Stimulated activated CD4-positive, alpha-beta T cell treated with anti-CD3 and anti-CD28 coated beads, Interleukin-12 subunit alpha, Interleukin-12 subunit beta, amount 100 ng/mL, for 4 hours (primary cell): ENCODE data around the gene DEDD2.

Experiments used
- DNase-seq: peaks from one replicate; pipeline ENCODE4 v3.0.0-alpha.2; 2020

DEDD2 gene

DNA sequence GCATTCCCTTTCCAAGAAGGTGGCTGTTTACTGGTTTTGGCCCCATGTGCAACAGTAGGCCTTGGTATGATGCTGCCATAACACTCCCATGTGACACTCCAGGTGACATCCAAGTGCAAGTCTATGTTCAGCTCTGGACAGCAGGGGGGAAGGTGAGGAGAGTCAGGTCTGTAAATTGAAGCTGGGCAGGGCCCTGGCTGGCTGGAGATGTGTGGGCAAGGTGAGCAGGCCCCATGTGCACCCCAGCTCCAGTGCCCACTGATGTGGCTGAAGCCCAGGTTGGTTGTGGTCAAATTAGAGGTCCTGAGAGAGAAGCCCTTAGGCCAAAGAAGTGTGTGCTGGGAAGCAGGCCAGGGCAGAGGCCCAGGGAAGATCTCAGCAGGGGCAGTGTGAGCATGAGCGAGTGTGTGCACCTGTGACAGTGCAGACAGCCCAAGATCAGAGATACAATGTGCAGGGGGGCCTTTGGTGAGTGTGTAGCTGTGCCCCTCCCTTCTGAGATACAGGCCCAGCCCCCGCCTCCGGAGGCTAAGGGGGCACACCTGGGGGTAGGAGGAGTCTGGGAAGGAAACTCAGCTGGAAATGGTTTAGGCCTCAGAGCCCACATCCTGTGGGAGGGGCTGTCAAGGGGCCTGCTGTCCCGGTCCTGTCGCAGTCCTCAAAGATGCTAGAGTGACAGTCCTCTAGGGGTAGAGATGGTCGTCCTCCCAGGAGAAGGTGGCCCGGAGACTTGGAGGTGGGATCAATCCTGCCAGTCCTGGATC, 18.6 kb downstream of the DEDD2 start:
- no peak for DNase-seq

DNA sequence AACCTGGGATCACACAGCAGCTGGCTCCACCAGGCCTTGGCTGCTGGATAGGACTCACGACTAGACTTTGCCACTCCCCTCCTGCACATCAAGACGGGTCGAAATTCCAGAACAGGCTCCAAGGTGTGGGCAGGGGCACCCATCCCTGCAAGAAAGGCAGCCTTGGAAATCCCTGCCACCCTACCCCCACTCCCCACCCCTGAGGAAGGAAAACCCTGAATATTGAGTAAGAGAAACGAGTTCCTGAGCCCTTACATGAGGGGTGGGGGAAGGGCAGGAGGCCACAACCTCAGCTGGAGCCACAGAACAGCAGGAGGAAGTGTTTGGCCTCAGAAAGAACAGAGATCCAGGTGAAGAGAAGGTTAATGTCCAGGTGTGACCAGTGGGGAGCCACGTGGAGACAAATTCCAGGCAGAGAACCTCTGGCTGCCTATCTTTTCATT, 20.1 kb downstream of the DEDD2 start:
- no peak for DNase-seq

DNA sequence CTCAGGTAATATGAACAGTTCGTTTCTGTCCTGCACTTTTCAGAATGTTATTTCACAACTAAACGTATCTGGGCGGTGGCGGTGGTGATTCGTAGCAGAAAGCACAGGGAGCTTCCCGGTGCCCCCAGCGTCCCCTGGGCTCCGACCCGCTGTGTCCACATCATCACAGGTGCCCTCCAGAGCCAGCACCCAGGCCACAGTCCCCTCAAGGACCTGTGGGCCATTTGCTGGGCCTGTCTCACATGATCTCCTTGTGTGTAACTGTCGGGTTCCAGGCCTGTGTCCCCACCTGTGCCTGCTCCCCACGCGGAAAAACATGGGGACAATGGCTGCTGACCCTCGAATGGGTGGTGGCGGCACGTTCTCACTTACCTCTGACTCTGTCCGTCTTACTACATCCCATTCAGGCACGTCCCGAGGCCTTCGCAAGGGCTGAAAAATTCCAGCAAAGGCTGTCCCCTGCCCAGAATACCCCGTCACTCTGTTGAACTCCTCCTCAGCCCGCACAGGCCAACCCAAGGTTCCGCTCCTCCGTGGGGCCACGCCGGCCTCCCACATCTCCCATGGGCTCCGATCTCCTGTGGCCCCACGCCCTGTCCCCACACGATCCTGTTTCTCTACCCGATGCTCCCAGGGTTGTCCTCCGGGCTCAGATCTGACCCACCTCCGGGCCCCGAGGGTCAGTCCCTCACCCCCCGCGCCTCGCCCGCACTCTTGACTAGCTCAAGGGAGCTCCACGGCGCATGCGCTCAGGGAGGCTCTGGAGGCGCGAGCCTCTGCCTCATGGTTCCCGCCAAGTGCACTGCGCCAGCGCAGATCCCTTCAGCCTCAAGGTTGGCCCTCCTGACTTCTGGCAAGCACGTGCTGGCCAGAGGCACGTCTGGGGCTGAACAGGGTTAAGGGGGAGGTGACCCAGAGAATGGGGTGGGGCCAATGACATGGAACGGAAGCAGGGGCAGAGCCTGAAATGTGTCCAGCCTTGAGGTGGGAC, 21.2 kb downstream of the DEDD2 start:
- no peak for DNase-seq

DNA sequence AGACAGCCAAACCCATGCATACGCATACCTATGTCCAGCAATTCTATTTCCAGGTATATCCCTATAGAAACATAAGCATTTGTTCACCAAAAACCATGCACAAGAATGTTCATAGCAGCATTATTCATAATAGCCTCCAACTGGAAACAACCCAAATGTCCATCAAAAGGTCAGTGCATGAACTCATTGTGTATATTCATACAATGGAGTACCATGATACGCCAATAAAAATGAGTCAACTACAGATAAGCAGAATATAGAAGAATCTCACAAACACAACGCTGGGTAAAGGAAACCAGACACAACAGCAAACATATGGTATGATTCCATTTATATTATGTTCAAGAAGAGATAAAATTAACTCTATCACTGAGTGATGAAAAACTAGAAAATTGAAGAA, 23.8 kb downstream of the DEDD2 start:
- DNase-seq = no peak

DNA sequence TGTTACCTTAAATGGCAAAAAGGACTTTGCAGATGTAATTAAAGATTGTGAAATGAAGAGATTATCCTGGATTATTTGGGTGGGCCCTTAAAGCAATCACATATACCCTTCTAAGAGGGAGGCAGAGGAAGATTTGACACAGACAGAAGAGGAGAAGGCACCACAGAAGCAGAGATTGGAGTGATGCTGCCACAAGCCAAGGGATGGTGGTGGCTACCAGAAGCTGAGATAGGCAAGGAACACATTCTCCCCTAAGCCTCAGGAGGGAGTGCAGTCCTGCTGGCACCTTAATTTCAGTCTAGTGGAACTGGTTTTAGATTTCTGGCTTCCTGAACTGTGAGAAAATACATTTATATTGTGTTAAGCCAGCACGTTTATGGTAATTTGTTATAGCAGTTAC, 24.2 kb downstream of the DEDD2 start:
- DNase-seq = no peak

DNA sequence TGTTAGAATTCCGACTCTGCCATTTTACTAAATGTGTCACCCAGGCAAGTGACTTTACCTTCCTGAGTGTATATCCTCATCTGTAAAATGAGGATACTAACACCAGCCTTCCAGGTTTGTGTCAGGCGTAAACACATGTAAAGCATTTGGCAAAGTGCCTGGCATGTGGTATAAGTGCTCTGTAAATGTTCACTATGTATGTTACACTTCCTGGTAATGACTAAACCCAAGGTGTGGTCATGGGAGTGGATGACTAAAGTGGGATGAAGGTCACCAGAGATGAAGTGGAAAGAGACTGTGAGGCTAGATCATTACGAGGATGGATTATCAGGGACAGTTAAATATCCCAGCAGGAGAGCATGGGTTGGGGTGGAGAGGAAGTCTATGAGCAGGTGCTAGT, 25.6 kb downstream of the DEDD2 start:
- no peak for DNase-seq

DNA sequence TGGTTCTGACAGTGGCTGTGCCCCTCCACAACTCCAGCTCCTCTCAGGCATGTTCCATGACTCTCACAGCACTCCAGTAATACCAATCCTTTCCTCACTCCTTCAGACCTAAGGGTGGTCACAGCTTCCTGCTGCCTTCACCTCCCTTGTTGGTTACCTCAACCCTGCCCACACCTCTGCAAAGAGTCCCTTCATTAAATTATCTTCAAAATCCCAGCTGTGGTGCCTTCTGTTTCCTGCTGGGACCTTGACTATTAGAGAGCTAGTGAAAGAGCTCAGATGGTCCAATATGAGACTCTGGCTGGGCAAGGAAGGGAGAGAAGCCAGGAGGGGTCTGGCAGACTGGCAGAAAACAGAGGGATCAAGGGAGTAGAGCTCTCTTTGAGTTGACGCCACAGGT, 26.1 kb downstream of the DEDD2 start:
- DNase-seq = no peak

DNA sequence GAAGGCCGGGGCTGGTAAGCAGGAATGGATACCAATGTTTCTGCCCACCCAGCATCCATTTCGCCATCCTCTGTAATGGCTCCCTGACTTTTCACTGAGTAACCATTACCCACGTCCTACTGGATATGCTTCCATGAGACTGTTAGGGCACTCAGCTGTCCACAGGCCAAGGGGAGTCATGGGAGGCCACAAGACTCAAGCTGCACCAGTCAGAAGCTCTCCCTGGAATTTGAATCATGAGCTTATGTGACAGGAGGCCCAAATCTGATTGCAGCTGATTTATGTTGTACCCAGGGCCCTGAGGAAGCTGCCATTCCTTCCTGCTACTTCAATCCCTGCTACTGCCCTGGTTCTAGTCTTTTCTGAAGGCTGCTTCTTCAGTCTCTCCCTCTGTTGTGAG, 28.3 kb downstream of the DEDD2 start:
- DNase-seq = no peak

DNA sequence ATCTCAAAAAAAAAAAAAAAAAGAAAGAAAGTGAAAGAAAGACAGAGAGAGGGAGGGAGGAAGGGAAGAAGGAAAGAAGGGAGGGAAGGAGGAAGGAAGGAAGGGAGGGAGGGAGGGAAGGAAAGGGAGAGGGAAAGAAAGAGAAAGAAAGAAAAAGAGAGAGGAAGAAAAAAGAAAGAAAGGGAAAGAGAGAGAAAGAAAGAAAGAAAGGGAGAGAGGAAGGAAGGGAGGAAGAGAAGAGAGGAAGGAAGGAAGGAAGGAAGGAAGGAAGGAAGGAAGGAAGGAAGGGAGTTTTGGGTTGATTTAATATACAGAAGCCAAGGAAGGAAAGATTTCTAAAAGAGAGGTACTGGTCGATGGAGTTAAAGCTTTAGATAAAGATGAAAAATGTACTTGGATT, 28.8 kb downstream of the DEDD2 start:
- DNase-seq = no peak

DNA sequence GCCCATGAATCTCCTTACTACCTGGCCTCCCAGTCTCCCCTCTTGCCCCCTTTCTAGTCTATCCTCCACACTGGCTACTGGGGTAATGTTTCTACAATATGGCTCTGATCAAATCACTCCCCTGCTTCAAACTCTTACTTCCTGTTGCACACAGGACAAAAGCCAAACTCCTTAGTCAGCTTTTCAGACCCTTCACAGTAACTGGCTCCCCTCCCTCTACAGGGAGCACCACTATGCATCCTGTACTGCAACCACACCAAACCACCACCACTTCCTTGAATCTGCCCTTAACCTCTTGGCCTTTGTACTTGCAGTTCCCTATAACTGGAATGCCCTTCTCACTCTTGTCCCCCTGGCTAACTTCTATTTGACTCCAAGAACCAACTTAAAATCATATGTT, 32.2 kb downstream of the DEDD2 start:
- DNase-seq = no peak

DNA sequence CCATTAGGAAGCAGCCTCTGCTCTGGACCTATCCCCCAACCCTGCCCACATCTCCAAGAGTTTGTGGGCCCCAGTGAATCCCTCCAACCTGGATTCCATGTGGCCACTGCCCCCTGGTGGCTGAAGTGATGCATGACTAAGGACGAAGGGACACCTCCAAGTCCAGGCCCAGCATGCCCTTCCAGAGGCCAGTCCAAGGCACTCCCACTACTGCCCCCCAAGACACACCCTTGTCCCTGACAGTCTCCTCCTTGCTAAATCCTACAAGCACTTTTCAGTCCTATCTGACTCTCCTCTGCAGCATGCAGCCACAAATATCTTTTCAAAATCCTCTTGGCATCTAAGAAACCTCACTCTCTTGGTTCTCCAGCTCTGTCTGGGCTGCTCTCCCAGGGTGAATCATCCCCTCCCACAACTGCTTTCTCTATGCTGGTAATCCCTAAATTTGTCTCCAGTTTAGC, 33.0 kb downstream of the DEDD2 start:
- DNase-seq = peak; percentile 67

DNA sequence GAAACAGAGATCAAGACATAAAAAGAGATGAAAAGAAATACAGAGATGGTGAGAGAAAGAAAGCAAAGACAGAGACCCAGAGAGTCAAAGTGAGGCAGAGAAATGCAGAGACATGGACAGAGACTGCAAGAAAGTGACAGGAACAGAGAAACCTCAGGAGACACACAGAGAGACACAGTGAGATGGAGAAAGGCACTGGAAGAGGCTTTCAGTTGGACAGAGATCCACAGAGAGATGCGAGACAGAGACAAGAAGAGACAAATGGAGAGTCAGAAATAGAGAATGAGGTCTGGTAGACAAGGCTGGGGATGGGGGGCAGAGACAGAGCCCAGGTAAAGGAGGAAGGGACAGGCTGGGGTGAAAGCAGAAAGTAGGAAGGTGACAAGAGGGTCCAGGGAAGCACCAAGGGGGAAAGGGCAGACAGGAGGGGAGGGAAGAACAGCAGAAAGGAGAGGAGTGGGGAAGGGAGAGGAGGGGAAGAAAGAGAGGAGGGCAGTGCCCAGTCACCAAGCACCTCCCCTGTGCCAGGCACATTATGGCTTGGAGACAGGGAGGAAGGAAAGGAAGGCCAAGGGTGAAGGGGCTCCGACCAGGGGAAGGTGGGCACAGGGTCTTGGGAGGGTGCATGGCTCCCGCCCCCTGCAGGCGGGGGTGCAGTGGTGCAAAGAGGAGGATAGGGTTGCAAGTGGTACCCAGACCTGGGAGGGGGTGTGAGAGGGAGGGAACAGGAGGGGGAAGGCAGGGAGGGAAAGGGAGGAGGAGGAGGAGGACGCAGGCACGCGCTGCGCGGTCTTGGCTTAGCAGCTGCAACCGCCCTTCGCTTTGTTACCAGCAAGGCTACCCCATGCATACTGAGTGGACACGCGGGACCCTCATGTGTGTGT, 38.4 kb downstream of the DEDD2 start:
- no peak for DNase-seq

DNA sequence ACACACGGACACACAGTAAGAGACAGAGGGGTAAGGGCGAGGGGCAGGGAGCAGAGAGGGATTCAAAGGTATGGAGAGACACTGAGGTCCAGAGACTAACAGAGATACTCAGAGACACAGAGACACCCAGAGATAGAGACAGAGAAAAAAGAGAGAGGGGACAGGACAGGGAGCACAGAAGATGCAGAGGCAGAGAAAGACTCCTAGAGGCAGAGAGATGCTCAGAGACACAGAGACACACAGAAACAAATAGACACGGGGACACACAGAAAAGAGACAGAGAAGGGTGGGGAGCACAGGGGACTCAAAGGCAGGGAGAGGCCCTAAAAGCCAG, 39.8 kb downstream of the DEDD2 start:
- DNase-seq = no peak

DNA sequence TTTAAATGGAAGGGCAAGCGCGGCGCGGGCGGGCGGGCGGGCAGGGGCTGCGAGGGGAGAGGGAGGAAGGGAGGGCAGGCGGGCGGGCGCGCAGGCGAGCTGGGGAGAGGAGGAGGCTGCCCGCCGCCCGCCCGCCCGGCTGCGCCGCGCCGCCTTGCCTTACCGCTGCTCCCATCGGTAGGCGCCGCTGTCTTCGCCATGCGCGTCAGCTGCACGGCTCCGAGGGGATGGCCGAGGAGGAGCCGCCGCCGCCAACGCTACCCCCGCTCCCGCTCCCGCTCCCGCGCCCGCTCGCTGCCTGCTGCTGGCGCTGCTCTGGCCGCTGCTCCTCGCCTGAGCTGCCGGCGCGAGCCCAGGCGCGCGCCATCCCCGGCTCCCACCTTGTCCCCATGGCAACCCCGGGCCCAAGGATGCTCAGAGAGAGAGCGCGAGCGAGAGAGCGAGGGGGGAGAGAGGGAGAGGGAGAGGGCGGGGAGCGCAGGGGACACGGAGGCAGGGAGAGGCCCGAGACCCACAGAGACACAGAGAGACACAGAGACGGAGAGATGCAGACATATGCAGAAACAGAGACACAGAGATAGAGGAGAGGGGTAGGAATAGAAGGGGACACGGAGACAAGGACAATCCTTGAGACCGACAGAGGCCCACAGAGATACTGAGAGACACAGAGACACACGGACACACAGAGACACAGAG, 40.3 kb downstream of the DEDD2 start:
- DNase-seq = peak; percentile 73

DNA sequence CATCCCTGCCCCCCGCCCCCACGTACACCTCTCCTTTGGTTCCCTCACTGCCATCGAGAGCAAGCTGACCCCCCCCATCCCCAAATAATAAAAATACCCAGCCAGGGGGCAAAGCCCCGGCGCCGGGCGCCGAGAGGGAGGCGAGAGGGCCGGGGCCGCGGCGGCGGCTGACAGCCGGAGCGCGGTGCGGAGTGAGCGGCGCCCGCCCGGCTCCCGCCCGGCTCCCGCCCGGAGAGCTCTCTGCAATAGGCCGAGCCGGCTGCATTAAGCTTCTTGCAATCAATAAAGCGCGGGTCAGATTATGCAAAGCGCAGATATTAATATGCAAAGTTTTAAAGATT, 40.9 kb downstream of the DEDD2 start:
- peak; percentile 15 for DNase-seq

DNA sequence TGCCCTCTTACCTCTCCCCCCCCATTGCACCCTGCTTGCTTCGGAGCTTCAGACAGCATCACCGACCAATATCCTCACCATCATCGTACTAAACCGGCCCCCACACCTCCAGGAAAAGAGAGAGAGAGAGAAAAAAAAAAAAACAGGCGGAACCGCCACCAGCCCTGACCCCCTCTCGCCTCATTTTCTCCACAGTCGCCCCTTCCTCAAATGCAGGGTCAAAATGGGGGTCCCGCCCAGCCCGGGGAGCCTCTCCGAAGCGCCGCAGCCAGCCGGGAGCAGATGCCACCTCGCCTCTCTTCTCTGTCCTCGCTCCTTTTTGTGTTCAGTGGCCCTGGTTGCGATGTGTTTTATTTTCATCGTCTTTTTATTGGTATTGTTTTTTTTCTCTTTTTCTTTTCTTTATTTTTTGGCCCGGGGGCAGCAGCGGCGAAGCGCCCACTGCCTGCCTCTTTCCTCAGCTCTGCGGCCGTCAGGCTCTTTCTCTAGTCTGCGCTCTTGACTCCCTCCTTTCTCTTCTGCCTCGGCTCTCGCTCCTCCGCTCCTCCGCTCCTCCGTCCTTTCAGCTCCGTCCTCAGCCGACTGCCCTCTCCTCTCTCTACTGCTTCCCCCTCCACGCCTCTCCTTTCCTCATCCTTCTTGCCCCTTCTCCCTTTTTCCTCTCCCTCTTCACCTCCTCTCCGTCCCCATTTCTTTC, 41.4 kb downstream of the DEDD2 start:
- no peak for DNase-seq

DNA sequence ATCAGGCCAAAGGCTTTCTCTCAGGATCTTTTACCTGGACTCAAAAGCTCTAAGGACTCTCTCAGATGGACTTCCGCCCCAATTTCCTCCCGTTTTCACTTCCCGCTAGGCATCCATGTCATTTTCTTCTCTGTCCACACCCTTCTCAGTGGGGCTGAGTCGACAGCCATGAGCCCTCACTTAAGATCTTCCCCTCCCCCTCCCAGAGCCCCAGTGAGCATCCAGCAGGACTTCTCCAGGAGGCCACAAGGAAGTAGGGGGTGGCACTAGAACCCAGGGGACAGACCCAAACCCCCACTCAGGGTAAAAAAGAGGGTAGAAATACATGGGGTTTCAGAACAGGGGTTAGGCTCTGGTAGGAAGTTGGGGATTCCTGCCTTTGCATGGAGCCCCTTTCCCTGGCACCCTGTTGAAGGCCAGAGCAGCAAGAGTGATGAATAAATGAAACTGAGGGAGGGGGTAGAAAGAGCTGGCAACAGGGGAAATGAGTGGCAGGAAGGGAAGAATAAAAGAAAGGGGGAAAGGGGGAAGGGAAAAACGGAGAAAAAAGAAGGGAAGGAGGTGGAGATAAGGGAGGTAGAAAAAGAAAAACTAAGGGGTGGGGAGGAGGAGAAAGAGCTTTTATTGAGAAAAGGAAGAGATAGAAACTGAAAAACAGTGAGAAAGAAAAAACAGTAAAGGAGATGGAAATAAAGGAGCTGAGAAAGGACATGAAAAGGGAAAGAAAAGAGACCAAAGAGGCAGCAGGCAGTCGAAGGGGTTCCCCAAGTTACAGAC, 42.3 kb downstream of the DEDD2 start:
- no peak for DNase-seq

DNA sequence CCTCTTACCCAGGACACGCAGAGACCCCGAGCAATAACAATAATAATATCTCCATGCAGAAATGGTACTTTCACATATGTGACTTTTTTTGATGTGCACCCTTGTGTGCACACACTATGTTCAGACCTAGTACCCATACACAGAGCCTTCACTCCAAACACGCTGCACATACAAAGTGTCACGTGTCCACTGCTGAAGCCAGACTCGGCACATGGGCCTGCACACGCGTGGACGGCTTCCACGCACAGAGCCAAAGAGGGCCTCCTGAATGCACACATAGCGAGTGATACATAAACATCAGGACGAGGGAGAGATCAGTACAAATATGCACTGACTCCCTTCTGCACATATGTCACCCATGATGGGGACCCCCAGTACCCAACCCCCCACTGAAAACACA, 43.3 kb downstream of the DEDD2 start:
- no peak for DNase-seq

DNA sequence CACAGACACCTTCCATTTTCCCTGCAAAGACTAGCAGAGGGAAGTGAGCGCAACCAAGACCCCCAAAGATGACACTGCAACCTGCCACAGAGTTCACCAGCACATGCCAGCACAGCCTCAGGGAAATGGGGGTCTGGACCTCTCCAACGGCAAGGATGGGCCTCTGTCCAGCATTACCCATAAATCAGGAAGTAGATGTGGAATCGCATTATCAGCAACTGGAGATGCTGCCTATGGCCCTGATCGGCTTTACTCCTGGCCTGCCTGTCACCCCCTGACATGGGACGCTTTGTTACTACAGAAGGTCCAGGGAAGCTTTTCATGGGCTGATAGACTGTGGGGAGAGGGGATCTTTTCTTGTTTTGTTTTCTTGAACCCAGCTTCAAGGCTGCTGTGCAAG, 43.8 kb downstream of the DEDD2 start:
- no peak for DNase-seq

DNA sequence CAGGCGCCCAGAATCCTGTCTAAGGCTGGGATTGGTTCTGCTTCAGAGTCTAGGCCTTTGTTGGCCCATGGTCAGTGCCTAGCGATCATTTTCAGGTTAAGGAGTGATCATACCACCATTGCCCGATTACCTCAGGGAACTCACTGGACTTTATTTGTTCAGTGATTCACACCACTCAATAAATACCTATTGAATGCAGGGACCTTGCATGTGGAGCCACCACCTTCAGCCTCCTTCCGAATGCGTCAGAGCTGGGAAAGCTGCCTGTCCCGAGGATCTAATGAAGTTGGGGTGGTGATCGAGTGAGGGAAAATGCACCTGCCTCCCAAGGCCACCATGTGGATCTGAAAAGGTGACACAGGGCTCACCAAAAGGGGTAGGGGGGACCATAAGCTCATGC, 45.2 kb downstream of the DEDD2 start:
- DNase-seq = no peak

DNA sequence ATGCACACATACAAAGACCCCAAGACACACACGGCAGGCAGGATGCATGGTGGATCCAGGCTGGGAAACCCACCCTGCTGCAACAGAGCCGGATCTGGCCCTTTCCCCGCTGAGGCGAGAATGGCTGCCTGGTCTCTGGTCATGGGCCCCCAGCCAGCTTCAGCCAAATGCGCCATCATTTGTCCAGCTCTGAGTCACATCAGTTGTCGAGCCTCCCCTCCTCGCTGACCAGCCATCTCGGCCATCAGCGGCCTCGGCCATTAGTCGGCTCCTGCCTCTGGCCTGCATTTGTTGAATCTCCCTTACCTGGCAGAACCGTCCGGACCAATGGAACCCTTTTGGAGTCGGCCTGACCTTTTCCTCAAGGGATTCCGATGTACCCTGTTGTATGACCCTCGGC, 46.8 kb downstream of the DEDD2 start:
- no peak for DNase-seq
